K562 (cell line): ENCODE data around the gene PTPN9. TPM values are rescaled to one million over a fixed set of nuclear protein-coding genes. Genes with fewer than 3 reads are reported as not detected.

Experiments used
- ATAC-seq: fragments of 200-7000 bp; cut with Tn5 transposase; 3 replicates; pipeline ENCODE4 v1.9.1; 2020; ENCODE audit warnings: moderate library complexity
- BruUV-seq: library from RNA; stranded (reverse); fragments of 400-500 nt; replicated peaks from 2 replicates; lab custom pipeline; 2021; lab: Mats Ljungman, UMichigan
- CTCF ChIA-PET: fragments of 300-600 bp; formaldehyde crosslinking; extraction: SDS; loops from one replicate; lab custom pipeline; 2021; ENCODE audit warnings: low intra/inter-chr PET ratio; lab: Yijun Ruan, JAX
- POLR2A ChIA-PET: fragments of 300-600, 350-650 bp; sonication (Branson Sonifier 250); formaldehyde crosslinking; extraction: SDS; loops from one replicate; lab custom pipeline; 2021; ENCODE audit warnings: antibody characterized with exemption, inconsistent platforms; lab: Yijun Ruan, JAX
- DNase-seq, 4 experiments: peaks; one replicate each; pipeline versions ENCODE4 v3.0.0 to v3.0.0-alpha.2; 2011 to 2018; ENCODE audit warnings: low spot score in 3 of 4, mixed read lengths in 3 of 4; ENCODE audit errors: extremely low read depth in 1 of 4
- FAIRE-seq: peaks from 2 replicates; lab custom pipeline; 2011; peaks lifted over from hg19 to GRCh38; lab: Jason Lieb, UNC
- H2AFZ ChIP-seq: 2 replicates; pipeline ENCODE4 v1.6.0; 2011; ENCODE audit warnings: low read depth, low read length, control low read depth, inconsistent platforms
- H3K27ac ChIP-seq: fragments of 200-600 bp; 3 replicates; pipeline ENCODE4 v1.8.0; 2011; ENCODE audit warnings: low read depth, mild to moderate bottlenecking, control low read depth, inconsistent platforms, low read length, moderate library complexity, mixed read lengths; ENCODE audit errors: extremely low read depth
- H3K27me3 ChIP-seq, 2 experiments: fragments of 300-600 bp in 1 of 2; 2 replicates in 1 of 2; 3 replicates in 1 of 2; pipeline versions ENCODE4 v1.6.0 to v1.8.0; 2011; ENCODE audit warnings: inconsistent platforms in 2 of 2, low read length in 2 of 2, mild to moderate bottlenecking in 1 of 2, mixed read lengths in 1 of 2, moderate library complexity in 1 of 2; ENCODE audit not compliant: control insufficient read depth in 2 of 2, insufficient read depth in 2 of 2
- H3K36me3 ChIP-seq: fragments of 300-600 bp; 3 replicates; pipeline ENCODE4 v1.8.0; 2011; ENCODE audit warnings: mild to moderate bottlenecking, low read length, inconsistent platforms; ENCODE audit not compliant: control insufficient read depth, insufficient read depth
- H3K4me1 ChIP-seq, 2 experiments: fragments of 200-600 bp in 1 of 2; replicated peaks in 1 of 2; 2 replicates in 1 of 2; 3 replicates in 1 of 2; pipeline versions ENCODE4 v1.5.1 to v1.8.0; 2011; ENCODE audit warnings: inconsistent platforms in 2 of 2, low read length in 2 of 2, mild to moderate bottlenecking in 1 of 2, mixed read lengths in 1 of 2, moderate library complexity in 1 of 2; ENCODE audit not compliant: control insufficient read depth in 2 of 2, insufficient read depth in 2 of 2
- H3K4me2 ChIP-seq: 2 replicates; pipeline ENCODE4 v1.6.1; 2011; ENCODE audit warnings: low read length, control low read depth, inconsistent platforms, mixed read lengths; ENCODE audit not compliant: insufficient read depth
- H3K4me3 ChIP-seq: fragments of 200-600 bp; sonication (generic), shearing (Covaris generic); 2 replicates; pipeline ENCODE4 v1.5.1; 2016; ENCODE audit warnings: control low read depth, inconsistent platforms
- H3K79me2 ChIP-seq: fragments of 200-600 bp; 3 replicates; pipeline ENCODE4 v1.8.0; 2011; ENCODE audit warnings: low read length, inconsistent platforms; ENCODE audit not compliant: control insufficient read depth, insufficient read depth
- H3K9ac ChIP-seq, 2 experiments: 2 replicates each; pipeline versions ENCODE4 v1.6.0 to v1.6.1; 2011; ENCODE audit warnings: low read depth in 2 of 2, low read length in 2 of 2, control low read depth in 1 of 2, inconsistent platforms in 1 of 2, mild to moderate bottlenecking in 1 of 2, mixed read lengths in 1 of 2; ENCODE audit not compliant: insufficient read depth in 1 of 2
- H3K9me1 ChIP-seq: one replicate; pipeline ENCODE4 v1.6.0; 2011; ENCODE audit warnings: inconsistent platforms, mild to moderate bottlenecking, low read length, moderate library complexity; ENCODE audit not compliant: control insufficient read depth, insufficient read depth
- H3K9me3 ChIP-seq: replicated peaks from 2 replicates; pipeline ENCODE4 v1.5.1; 2011; ENCODE audit warnings: low read depth, low read length, inconsistent platforms; ENCODE audit not compliant: control insufficient read depth, insufficient read depth
- H4K20me1 ChIP-seq: replicated peaks from 2 replicates; pipeline ENCODE4 v1.6.1; 2011; ENCODE audit warnings: low read length, inconsistent platforms, mixed read lengths; ENCODE audit not compliant: control insufficient read depth, insufficient read depth
- CBX2 ChIP-seq: fragments of 200-600 bp; sonication (generic); IDR thresholded peaks from one replicate; pipeline ENCODE4 v1.6.1; 2012; ENCODE audit warnings: mild to moderate bottlenecking, low read length, inconsistent platforms; ENCODE audit not compliant: insufficient read depth, poor library complexity, severe bottlenecking
- E2F5 ChIP-seq: sonication (generic); formaldehyde crosslinking; IDR thresholded peaks from 2 replicates; pipeline ENCODE4 v1.8.0; 2022; ENCODE audit warnings: mild to moderate bottlenecking, missing genetic modification reagents
- ELF4 ChIP-seq: fragments of 450-650 bp; formaldehyde crosslinking; IDR thresholded peaks from 2 replicates; pipeline ENCODE4 v1.4.0; 2022; ENCODE audit warnings: missing genetic modification characterization
- EP400 ChIP-seq: fragments of 450-650 bp; IDR thresholded peaks from 2 replicates; pipeline ENCODE4 v1.6.1; 2017; ENCODE audit warnings: antibody characterized with exemption, mild to moderate bottlenecking, moderate library complexity
- NCOR1 ChIP-seq: fragments of 450-650 bp; IDR thresholded peaks from 2 replicates; pipeline ENCODE4 v1.6.1; 2016; ENCODE audit warnings: mild to moderate bottlenecking, moderate library complexity
- PHB ChIP-seq: fragments of 250-450 bp; sonication (Bioruptor Pico); IDR thresholded peaks from 2 replicates; pipeline ENCODE4 v1.5.0; 2021
- PML ChIP-seq: IDR thresholded peaks from 2 replicates; pipeline ENCODE4 v1.6.1; 2012; ENCODE audit warnings: low read length, inconsistent platforms
- POLR2AphosphoS5 ChIP-seq: IDR thresholded peaks from 2 replicates; pipeline ENCODE4 v1.6.1; 2011; ENCODE audit warnings: mild to moderate bottlenecking, low read depth, low read length, moderate library complexity; ENCODE audit not compliant: control insufficient read depth, insufficient read depth
- PRMT5 ChIP-seq: sonication (generic); formaldehyde crosslinking; IDR thresholded peaks from 2 replicates; pipeline ENCODE4 v1.5.0; 2020; ENCODE audit warnings: missing genetic modification reagents
- PRPF4 ChIP-seq: fragments of 200-400 bp; formaldehyde crosslinking; IDR thresholded peaks from one replicate; pipeline ENCODE4 v1.6.1; 2017; ENCODE audit warnings: low read length, low read depth, mild to moderate bottlenecking; ENCODE audit not compliant: insufficient read depth, poor library complexity, severe bottlenecking
- RCOR1 ChIP-seq, 2 experiments: IDR thresholded peaks; 2 replicates each; pipeline ENCODE4 v1.6.1; 2012; ENCODE audit warnings: low read depth in 2 of 2, low read length in 2 of 2, borderline replicate concordance in 1 of 2, improper control_type of control experiment in 1 of 2
- TAF15 ChIP-seq: fragments of 200-400 bp; formaldehyde crosslinking; IDR thresholded peaks from 2 replicates; pipeline ENCODE4 v1.6.1; 2017; ENCODE audit warnings: mild to moderate bottlenecking, low read depth, low read length, moderate library complexity
- TBL1XR1 ChIP-seq, 2 experiments: IDR thresholded peaks; 2 replicates each; pipeline ENCODE4 v1.6.1; 2012; ENCODE audit warnings: improper control_type of control experiment in 2 of 2, low read length in 2 of 2, mild to moderate bottlenecking in 1 of 2
- ZNF165 ChIP-seq: fragments of 250-450 bp; sonication (Bioruptor Pico); IDR thresholded peaks from 2 replicates; pipeline ENCODE4 v1.4.0; 2020; ENCODE audit warnings: borderline replicate concordance
- ZNF551 ChIP-seq: fragments of 250-450 bp; sonication (Bioruptor Pico); IDR thresholded peaks from 2 replicates; pipeline ENCODE4 v1.5.0; 2021; ENCODE audit warnings: mild to moderate bottlenecking, moderate library complexity
- ZNF644 ChIP-seq: fragments of 200-800 bp; sonication (Bioruptor generic); IDR thresholded peaks from 2 replicates; pipeline ENCODE4 v1.6.1; 2016; ENCODE audit warnings: low read depth, missing genetic modification characterization, missing compliant biosample characterization
- WGBS: fragments of 100-300 bp; shearing (Covaris generic); methylation state at CpG from one replicate; pipeline ENCODE4 v1.1.6; 2016; ENCODE audit warnings: low coverage, mixed read lengths; ENCODE audit not compliant: insufficient coverage; ENCODE audit errors: missing lambda C conversion rate; 5-methylcytosine and 5-hydroxymethylcytosine counted together
- in situ Hi-C: fragments of 300-500 bp; cut with MboI; formaldehyde crosslinking; loops from 4 replicates; pipeline ENCODE4 v1.15.0; 2018; ENCODE audit warnings: inconsistent platforms, mixed read lengths
- intact Hi-C: fragments of 100-400 bp; cut with micrococcal nuclease; formaldehyde crosslinking; loops from 2 replicates; pipeline ENCODE4 v1.14.2; 2022
- polyA plus RNA-seq, 8 experiments: library from polyadenylated mRNA; depleted of rRNA in 4 of 8; stranded (reverse) in 5 of 8; unstranded in 3 of 8; fragments of >200 nt; fragmentation: Nextera tagmentation in 2 of 8; fragmentation: Illumina TruSeq in 1 of 8; extraction: Ambion mirVana in 2 of 8; extraction: Trizol in 1 of 8; gene quantifications; 2 replicates each; pipeline versions ENCODE4 v1.2.1 to v1.2.3, GENCODE V29; 2011 to 2014; ENCODE audit warnings: inconsistent platforms in 1 of 8, missing spikeins in 1 of 8
- small RNA-seq: library from RNA; depleted of rRNA; stranded (forward); fragments of <200 nt; gene quantifications from one replicate; pipeline ENCODE3, GENCODE V24; 2014
- total RNA-seq, 7 experiments: library from RNA; depleted of rRNA in 6 of 7; stranded (reverse); fragments of >200 nt in 6 of 7; fragmentation: Illumina TruSeq in 2 of 7; extraction: Trizol in 2 of 7; gene quantifications; 2 replicates each; pipeline versions ENCODE4 v1.2.1 to v1.2.3, GENCODE V29; 2011 to 2021; ENCODE audit warnings: low replicate concordance in 1 of 7

The PTPN9 gene
- total and polyA plus RNA-seq, 9 of the 15 experiments (the other 6 are each of a cell fraction or from before 2014, with no cell fraction given) = 5.0 to 24.0 (median 14.2) TPM

GRCh38 chr15:75416584-75416983 is 162.5 kb downstream of the PTPN9 start:
- POLR2A ChIA-PET = interaction anchor here (0.6 to 0.9 kb wide), 3 partner anchors 34 to 185 kb away, joined by 3 to 4 read pairs (median 3); no protein-coding TSS in a partner anchor

More at GRCh38 chr15:75416584-75416983, 162.5 kb downstream of the PTPN9 start:
- intact Hi-C loops = no loop called here
- WGBS = 100% methylated on average over 1 of the region's 1 CpG
- Histone ChIP-seq H3K4me2 (no peak overlapping the region), H2AFZ (no peak overlapping the region), H3K79me2 (peaks cover 6% of the 10 kb centered on the region; the same call in 1 of the 3 replicates), H3K4me3 (no peak overlapping the region), H3K9ac (no peak overlapping the region), H3K9me1 (no peaks in the 10 kb centered on the region), H3K4me1 (no peaks in the 10 kb centered on the region), H4K20me1 (peaks cover 3% of the 10 kb centered on the region; the same call in 1 of the 2 replicates), H3K27me3 (no peaks in the 10 kb centered on the region), H3K27ac (no peak overlapping the region), H3K9me3 (no peaks in the 10 kb centered on the region), H3K36me3 (peaks cover 68% of the 10 kb centered on the region)
- in situ Hi-C loops = no loop called here
- no TSS peak for BruUV-seq
- CTCF ChIA-PET = no interaction called here
- ATAC-seq = no peak
- no peak for DNase-seq
- no peak for FAIRE-seq
- TF ChIP-seq ZNF165 (no peak), ELF4 (no peak), PRMT5 (no peak), TBL1XR1 (IDR thresholded peaks at IDR 0.05; ENCODE audit: low read length in 2 of 2) (no peak), ZNF644 (tag) (no peak), PML (no peak), NCOR1 (no peak), E2F5 (CRISPR knock-in tag) (no peak), PHB (CRISPR knock-in tag) (no peak), PRPF4 (no peak), ZNF551 (CRISPR knock-in tag) (no peak), CBX2 (no peak), RCOR1 (IDR thresholded peaks at IDR 0.05; ENCODE audit: borderline replicate concordance in 1 of 2, low read depth in 2 of 2, low read length in 2 of 2) (no peak), TAF15 (no peak), POLR2AphosphoS5 (no peak), EP400 (no peak)

Small RNA genes within 50 kb of the gene (small RNA-seq; reads per million reads assigned to genes)
- gene AC105036.1 (not detected), gene AC105036.2 (not detected)

Other genes starting within 250 kb of the PTPN9 start
Only the 7 nearest of the 8 such genes appear.
- gene NEIL1, start 232.3 kb downstream of the PTPN9 start, total RNA-seq (2014; rRNA removed) = 2.5 and 3.2 TPM in 2 replicates
- gene NEIL1, start 232.3 kb downstream of the PTPN9 start, total RNA-seq (2014; rRNA removed; fragmentation: Illumina TruSeq; extraction: Trizol) = 0.80 and 1.4 TPM in 2 replicates
- gene NEIL1, start 232.3 kb downstream of the PTPN9 start, total RNA-seq (2015; rRNA removed; fragmentation: Illumina TruSeq; extraction: Trizol) = 1.6 and 2.4 TPM in 2 replicates
- 3.7 and 4.9 TPM in 2 replicates for gene NEIL1, start 232.3 kb downstream of the PTPN9 start, total RNA-seq (2021)
- gene NEIL1, start 232.3 kb downstream of the PTPN9 start, polyA plus RNA-seq (2011; rRNA removed) = 4.3 and 6.1 TPM in 2 replicates
- gene NEIL1, start 232.3 kb downstream of the PTPN9 start, polyA plus RNA-seq (2014; fragmentation: Illumina TruSeq; extraction: Trizol) = 1.7 and 3.1 TPM in 2 replicates
- under 1 TPM; 0.14 to 0.28 TPM for gene NEIL1, start 232.3 kb downstream of the PTPN9 start, polyA plus RNA-seq (2014; fragmentation: Nextera tagmentation; extraction: Ambion mirVana)
- gene NEIL1, start 232.3 kb downstream of the PTPN9 start, polyA plus RNA-seq (2014; rRNA removed) = 4.0 and 7.1 TPM in 2 replicates
- gene MAN2C1, start 210.7 kb downstream of the PTPN9 start, total RNA-seq (2014; rRNA removed) = 57.9 and 67.5 TPM in 2 replicates
- 27.9 and 31.6 TPM in 2 replicates for gene MAN2C1, start 210.7 kb downstream of the PTPN9 start, total RNA-seq (2014; rRNA removed; fragmentation: Illumina TruSeq; extraction: Trizol)
- gene MAN2C1, start 210.7 kb downstream of the PTPN9 start, total RNA-seq (2015; rRNA removed; fragmentation: Illumina TruSeq; extraction: Trizol) = 40.2 and 42.5 TPM in 2 replicates
- gene MAN2C1, start 210.7 kb downstream of the PTPN9 start, total RNA-seq (2021) = 113 and 120 TPM in 2 replicates
- gene MAN2C1, start 210.7 kb downstream of the PTPN9 start, polyA plus RNA-seq (2011; rRNA removed) = 39.9 and 91.5 TPM in 2 replicates
- gene MAN2C1, start 210.7 kb downstream of the PTPN9 start, polyA plus RNA-seq (2014; fragmentation: Illumina TruSeq; extraction: Trizol) = 38.4 and 56.1 TPM in 2 replicates
- gene MAN2C1, start 210.7 kb downstream of the PTPN9 start, polyA plus RNA-seq (2014; fragmentation: Nextera tagmentation; extraction: Ambion mirVana) = 1 to 10 TPM; 2.0 TPM
- 101 and 141 TPM in 2 replicates for gene MAN2C1, start 210.7 kb downstream of the PTPN9 start, polyA plus RNA-seq (2014; rRNA removed)
- gene SIN3A, start 127.6 kb downstream of the PTPN9 start, total RNA-seq (2014; rRNA removed) = 21.1 and 25.5 TPM in 2 replicates
- gene SIN3A, start 127.6 kb downstream of the PTPN9 start, total RNA-seq (2014; rRNA removed; fragmentation: Illumina TruSeq; extraction: Trizol) = 25.3 and 29.0 TPM in 2 replicates
- 23.7 and 25.7 TPM in 2 replicates for gene SIN3A, start 127.6 kb downstream of the PTPN9 start, total RNA-seq (2015; rRNA removed; fragmentation: Illumina TruSeq; extraction: Trizol)
- gene SIN3A, start 127.6 kb downstream of the PTPN9 start, total RNA-seq (2021) = 58.0 and 70.3 TPM in 2 replicates
- 25.2 and 37.3 TPM in 2 replicates for gene SIN3A, start 127.6 kb downstream of the PTPN9 start, polyA plus RNA-seq (2011; rRNA removed)
- 36.5 and 37.0 TPM in 2 replicates for gene SIN3A, start 127.6 kb downstream of the PTPN9 start, polyA plus RNA-seq (2014; fragmentation: Illumina TruSeq; extraction: Trizol)
- 10 to 100 TPM; 11.1 to 11.9 TPM for gene SIN3A, start 127.6 kb downstream of the PTPN9 start, polyA plus RNA-seq (2014; fragmentation: Nextera tagmentation; extraction: Ambion mirVana)
- 25.4 and 30.6 TPM in 2 replicates for gene SIN3A, start 127.6 kb downstream of the PTPN9 start, polyA plus RNA-seq (2014; rRNA removed)
- gene SNUPN, start 46.4 kb upstream of the PTPN9 start, total RNA-seq (2014; rRNA removed) = 32.2 and 33.0 TPM in 2 replicates
- gene SNUPN, start 46.4 kb upstream of the PTPN9 start, total RNA-seq (2014; rRNA removed; fragmentation: Illumina TruSeq; extraction: Trizol) = 39.5 and 41.6 TPM in 2 replicates
- gene SNUPN, start 46.4 kb upstream of the PTPN9 start, total RNA-seq (2015; rRNA removed; fragmentation: Illumina TruSeq; extraction: Trizol) = 36.9 and 40.0 TPM in 2 replicates
- 36.6 and 38.3 TPM in 2 replicates for gene SNUPN, start 46.4 kb upstream of the PTPN9 start, total RNA-seq (2021)
- 29.7 and 38.4 TPM in 2 replicates for gene SNUPN, start 46.4 kb upstream of the PTPN9 start, polyA plus RNA-seq (2011; rRNA removed)
- gene SNUPN, start 46.4 kb upstream of the PTPN9 start, polyA plus RNA-seq (2014; fragmentation: Illumina TruSeq; extraction: Trizol) = 40.9 and 45.0 TPM in 2 replicates
- 10 to 100 TPM; 69.3 to 78.3 TPM for gene SNUPN, start 46.4 kb upstream of the PTPN9 start, polyA plus RNA-seq (2014; fragmentation: Nextera tagmentation; extraction: Ambion mirVana)
- gene SNUPN, start 46.4 kb upstream of the PTPN9 start, polyA plus RNA-seq (2014; rRNA removed) = 38.0 and 42.5 TPM in 2 replicates
- 140 and 159 TPM in 2 replicates for gene IMP3, start 60.9 kb upstream of the PTPN9 start, total RNA-seq (2014; rRNA removed)
- 74.4 and 74.6 TPM in 2 replicates for gene IMP3, start 60.9 kb upstream of the PTPN9 start, total RNA-seq (2014; rRNA removed; fragmentation: Illumina TruSeq; extraction: Trizol)
- gene IMP3, start 60.9 kb upstream of the PTPN9 start, total RNA-seq (2015; rRNA removed; fragmentation: Illumina TruSeq; extraction: Trizol) = 87.6 and 93.6 TPM in 2 replicates
- 113 and 124 TPM in 2 replicates for gene IMP3, start 60.9 kb upstream of the PTPN9 start, total RNA-seq (2021)
- gene IMP3, start 60.9 kb upstream of the PTPN9 start, polyA plus RNA-seq (2011; rRNA removed) = 58.5 and 68.3 TPM in 2 replicates
- 44.5 and 47.1 TPM in 2 replicates for gene IMP3, start 60.9 kb upstream of the PTPN9 start, polyA plus RNA-seq (2014; fragmentation: Illumina TruSeq; extraction: Trizol)
- 10 to 100 TPM; 14.5 to 15.5 TPM for gene IMP3, start 60.9 kb upstream of the PTPN9 start, polyA plus RNA-seq (2014; fragmentation: Nextera tagmentation; extraction: Ambion mirVana)
- gene IMP3, start 60.9 kb upstream of the PTPN9 start, polyA plus RNA-seq (2014; rRNA removed) = 160 and 161 TPM in 2 replicates
- gene SNX33, start 68.6 kb upstream of the PTPN9 start, total RNA-seq (2014; rRNA removed) = 10.0 and 13.0 TPM in 2 replicates
- gene SNX33, start 68.6 kb upstream of the PTPN9 start, total RNA-seq (2014; rRNA removed; fragmentation: Illumina TruSeq; extraction: Trizol) = 4.3 and 4.7 TPM in 2 replicates
- 8.3 and 8.8 TPM in 2 replicates for gene SNX33, start 68.6 kb upstream of the PTPN9 start, total RNA-seq (2015; rRNA removed; fragmentation: Illumina TruSeq; extraction: Trizol)
- gene SNX33, start 68.6 kb upstream of the PTPN9 start, total RNA-seq (2021) = 14.1 and 14.8 TPM in 2 replicates
- 7.9 and 8.2 TPM in 2 replicates for gene SNX33, start 68.6 kb upstream of the PTPN9 start, polyA plus RNA-seq (2011; rRNA removed)
- 10.1 TPM in 2 replicates for gene SNX33, start 68.6 kb upstream of the PTPN9 start, polyA plus RNA-seq (2014; fragmentation: Illumina TruSeq; extraction: Trizol)
- 1 to 10 TPM; 1.4 to 1.8 TPM for gene SNX33, start 68.6 kb upstream of the PTPN9 start, polyA plus RNA-seq (2014; fragmentation: Nextera tagmentation; extraction: Ambion mirVana)
- 7.5 and 8.3 TPM in 2 replicates for gene SNX33, start 68.6 kb upstream of the PTPN9 start, polyA plus RNA-seq (2014; rRNA removed)
- 0.08 TPM in 1 of 2 replicates, not detected in the other for gene CSPG4, start 133.5 kb upstream of the PTPN9 start, total RNA-seq (2014; rRNA removed)
- gene CSPG4, start 133.5 kb upstream of the PTPN9 start, total RNA-seq (2014; rRNA removed; fragmentation: Illumina TruSeq; extraction: Trizol) = not detected in 2 replicates
- under 0.01 TPM in 1 of 2 replicates, not detected in the other for gene CSPG4, start 133.5 kb upstream of the PTPN9 start, total RNA-seq (2015; rRNA removed; fragmentation: Illumina TruSeq; extraction: Trizol)
- 0.07 TPM in 2 replicates for gene CSPG4, start 133.5 kb upstream of the PTPN9 start, total RNA-seq (2021)
- 0.04 and 0.08 TPM in 2 replicates for gene CSPG4, start 133.5 kb upstream of the PTPN9 start, polyA plus RNA-seq (2011; rRNA removed)
- 0.01 and 0.03 TPM in 2 replicates for gene CSPG4, start 133.5 kb upstream of the PTPN9 start, polyA plus RNA-seq (2014; fragmentation: Illumina TruSeq; extraction: Trizol)
- gene CSPG4, start 133.5 kb upstream of the PTPN9 start, polyA plus RNA-seq (2014; fragmentation: Nextera tagmentation; extraction: Ambion mirVana) = not detected
- not detected in 2 replicates for gene CSPG4, start 133.5 kb upstream of the PTPN9 start, polyA plus RNA-seq (2014; rRNA removed)